ENCODE data around the gene C2. TPM values are rescaled to one million over a fixed set of nuclear protein-coding genes. Genes with fewer than 3 reads are reported as not detected.
A peak's percentile ranks its signal among the peaks of the same experiment; 100 is the strongest.

The C2 gene
- total and polyA plus RNA-seq, 4 experiments from 2014 or later: 2.1 to 3.2 TPM; not detected in 2

DNA sequence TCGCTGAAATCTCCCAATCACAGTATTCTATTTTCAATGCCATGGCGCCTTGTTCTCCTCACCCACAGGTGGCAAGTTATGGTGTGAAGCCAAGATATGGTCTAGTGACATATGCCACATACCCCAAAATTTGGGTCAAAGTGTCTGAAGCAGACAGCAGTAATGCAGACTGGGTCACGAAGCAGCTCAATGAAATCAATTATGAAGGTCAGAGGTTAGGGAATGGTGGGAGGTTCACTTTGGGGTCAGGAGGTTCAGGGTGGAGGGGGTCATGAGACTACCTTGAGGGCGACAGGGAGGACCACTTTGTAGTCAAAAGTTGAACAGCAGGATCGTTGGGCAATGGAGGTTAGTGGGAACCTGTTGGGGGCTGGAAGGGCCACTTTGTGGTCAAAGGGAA, 20.8 kb downstream of the C2 start:
- intact Hi-C loops (cut with micrococcal nuclease): no loop called here
- POLR2A ChIA-PET (ENCODE audit: partially characterized antibody): no interaction called here
- H3K4me1 ChIP-seq (ENCODE audit: insufficient read depth, low read length): no peaks in the 10 kb centered on the region
- H3K4me3 Mint-ChIP-seq: no peak overlapping the region
- no peak for DNase-seq
- H3K9me3 ChIP-seq (ENCODE audit: control insufficient read depth in 1 of 2, low read length in 2 of 2): no peaks in the 10 kb centered on the region
- peaks cover 0 to 2% (median 0%) of the 10 kb centered on the region in 8 donors for H3K9me3 Mint-ChIP-seq
- H3K36me3 ChIP-seq (ENCODE audit: insufficient read depth, low read length): peaks cover 14% of the 10 kb centered on the region
- H3K27ac ChIP-seq (ENCODE audit: low read depth, low read length): no peak overlapping the region
- H3K36me3 Mint-ChIP-seq: peaks cover 8 to 15% of the 10 kb centered on the region in 2 donors
- H3K27ac Mint-ChIP-seq: peak overlapping the region in 2 of 7 donors; percentile 43 to 71
- no peaks in the 10 kb centered on the region for H3K27me3 ChIP-seq (ENCODE audit: insufficient read depth, low read length)
- peaks cover 10 to 12% of the 10 kb centered on the region in 2 donors for H3K27me3 Mint-ChIP-seq
- H3K4me1 Mint-ChIP-seq: no peaks in the 10 kb centered on the region
- CTCF ChIA-PET (ENCODE audit: partially characterized antibody): no interaction called here
- H3K4me3 ChIP-seq (ENCODE audit: low read length in 2 of 2): no peak overlapping the region

DNA sequence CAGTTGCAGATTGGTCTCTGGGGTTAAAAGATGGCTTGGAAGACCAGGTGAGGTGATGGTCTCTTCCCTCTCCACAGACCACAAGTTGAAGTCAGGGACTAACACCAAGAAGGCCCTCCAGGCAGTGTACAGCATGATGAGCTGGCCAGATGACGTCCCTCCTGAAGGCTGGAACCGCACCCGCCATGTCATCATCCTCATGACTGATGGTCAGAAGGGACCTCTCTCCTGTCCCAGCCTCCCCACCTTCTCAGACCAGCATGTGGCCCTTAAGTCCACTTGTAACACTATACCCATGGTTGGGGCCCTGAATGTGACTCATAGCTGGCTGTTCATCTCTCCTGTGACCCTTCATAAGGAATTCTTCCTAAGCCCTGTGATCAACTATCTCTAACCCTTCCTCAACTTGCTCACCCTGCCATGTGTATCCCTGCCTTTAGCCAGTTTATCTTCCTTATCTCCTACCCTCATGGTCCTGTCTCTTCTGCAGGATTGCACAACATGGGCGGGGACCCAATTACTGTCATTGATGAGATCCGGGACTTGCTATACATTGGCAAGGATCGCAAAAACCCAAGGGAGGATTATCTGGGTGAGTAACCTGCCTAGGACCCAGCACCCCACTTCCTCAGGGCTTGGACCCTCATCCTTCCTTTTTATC, 21.4 kb downstream of the C2 start:
- CTCF ChIA-PET (ENCODE audit: partially characterized antibody): no interaction called here

DNA sequence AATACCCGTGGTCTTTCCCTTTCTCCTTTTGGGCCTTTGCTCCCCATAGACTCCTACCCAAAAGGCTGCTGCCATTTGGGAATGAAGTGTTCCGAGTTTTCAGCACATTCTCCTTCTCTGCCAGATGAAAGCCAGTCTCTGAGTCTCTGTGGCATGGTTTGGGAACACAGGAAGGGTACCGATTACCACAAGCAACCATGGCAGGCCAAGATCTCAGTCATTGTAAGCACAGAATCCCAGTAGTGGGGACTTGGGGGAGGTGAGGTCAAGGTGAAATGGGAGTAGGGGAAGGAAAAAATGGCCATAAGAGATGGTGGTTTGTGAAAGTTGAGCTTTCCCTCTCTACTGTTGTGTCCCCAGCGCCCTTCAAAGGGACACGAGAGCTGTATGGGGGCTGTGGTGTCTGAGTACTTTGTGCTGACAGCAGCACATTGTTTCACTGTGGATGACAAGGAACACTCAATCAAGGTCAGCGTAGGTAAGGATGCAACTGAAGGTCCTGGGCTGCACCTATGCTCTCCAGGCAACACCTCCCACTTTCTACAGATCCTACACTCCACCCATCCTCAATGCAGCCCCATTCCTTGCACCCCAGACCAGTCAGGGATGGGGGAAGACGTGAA, 22.5 kb downstream of the C2 start:
- ChIA-PET CTCF (ENCODE audit: partially characterized antibody) (interaction anchor here (0.7 to 1.1 kb wide), 2 partner anchors 29 to 120 kb away, joined by 3 read pairs; no protein-coding TSS in a partner anchor), POLR2A (ENCODE audit: partially characterized antibody) (interaction anchor here (1.1 to 6.0 kb wide), 3 partner anchors 9 to 298 kb away, joined by 5 to 36 read pairs (median 11); partner anchors contain the start of genes BAG6, DXO, NELFE and SKIC2)
- peaks cover 5 to 6% of the 10 kb centered on the region in 2 donors for H3K27me3 Mint-ChIP-seq
- peak overlapping the region in 2 of 7 donors; percentile 11 to 15 for H3K27ac Mint-ChIP-seq
- H3K4me1 Mint-ChIP-seq: no peaks in the 10 kb centered on the region
- no peaks in the 10 kb centered on the region for H3K9me3 Mint-ChIP-seq
- no peak overlapping the region for H3K4me3 ChIP-seq (ENCODE audit: low read length in 2 of 2)
- no peak overlapping the region for H3K27ac ChIP-seq (ENCODE audit: low read depth, low read length)
- H3K4me3 Mint-ChIP-seq: no peak overlapping the region
- no peak for DNase-seq
- H3K9me3 ChIP-seq (ENCODE audit: control insufficient read depth in 1 of 2, low read length in 2 of 2): no peaks in the 10 kb centered on the region
- no peaks in the 10 kb centered on the region for H3K27me3 ChIP-seq (ENCODE audit: insufficient read depth, low read length)
- intact Hi-C loops (cut with micrococcal nuclease): no loop called here
- H3K4me1 ChIP-seq (ENCODE audit: insufficient read depth, low read length): no peaks in the 10 kb centered on the region
- peaks cover 31% of the 10 kb centered on the region for H3K36me3 ChIP-seq (ENCODE audit: insufficient read depth, low read length)
- peaks cover 25 to 33% of the 10 kb centered on the region in 2 donors for H3K36me3 Mint-ChIP-seq

More for the DNA sequence above, 21.4 kb downstream of the C2 start:
- POLR2A ChIA-PET (ENCODE audit: partially characterized antibody): interaction anchor here (2.7 to 6.0 kb wide), 2 partner anchors 10 to 23 kb away, joined by 11 to 36 read pairs; partner anchors contain the start of genes DXO, NELFE and SKIC2
- Histone ChIP-seq H3K9me3 (ENCODE audit: control insufficient read depth in 1 of 2, low read length in 2 of 2) (no peaks in the 10 kb centered on the region), H3K36me3 (ENCODE audit: insufficient read depth, low read length) (peaks cover 20% of the 10 kb centered on the region), H3K4me3 (ENCODE audit: low read length in 2 of 2) (no peak overlapping the region), H3K4me1 (ENCODE audit: insufficient read depth, low read length) (no peaks in the 10 kb centered on the region), H3K27ac (ENCODE audit: low read depth, low read length) (no peak overlapping the region), H3K27me3 (ENCODE audit: insufficient read depth, low read length) (no peaks in the 10 kb centered on the region)
- no peak overlapping the region for H3K4me3 Mint-ChIP-seq
- no peaks in the 10 kb centered on the region for H3K4me1 Mint-ChIP-seq
- H3K36me3 Mint-ChIP-seq: peaks cover 13 to 21% of the 10 kb centered on the region in 2 donors
- H3K27me3 Mint-ChIP-seq: peaks cover 6 to 11% of the 10 kb centered on the region in 2 donors
- peak overlapping the region in 3 of 7 donors; percentile 29 to 74 (median 43) for H3K27ac Mint-ChIP-seq
- peaks cover 0 to 2% (median 0%) of the 10 kb centered on the region in 8 donors for H3K9me3 Mint-ChIP-seq
- DNase-seq: no peak
- intact Hi-C loops (cut with micrococcal nuclease): no loop called here

DNA sequence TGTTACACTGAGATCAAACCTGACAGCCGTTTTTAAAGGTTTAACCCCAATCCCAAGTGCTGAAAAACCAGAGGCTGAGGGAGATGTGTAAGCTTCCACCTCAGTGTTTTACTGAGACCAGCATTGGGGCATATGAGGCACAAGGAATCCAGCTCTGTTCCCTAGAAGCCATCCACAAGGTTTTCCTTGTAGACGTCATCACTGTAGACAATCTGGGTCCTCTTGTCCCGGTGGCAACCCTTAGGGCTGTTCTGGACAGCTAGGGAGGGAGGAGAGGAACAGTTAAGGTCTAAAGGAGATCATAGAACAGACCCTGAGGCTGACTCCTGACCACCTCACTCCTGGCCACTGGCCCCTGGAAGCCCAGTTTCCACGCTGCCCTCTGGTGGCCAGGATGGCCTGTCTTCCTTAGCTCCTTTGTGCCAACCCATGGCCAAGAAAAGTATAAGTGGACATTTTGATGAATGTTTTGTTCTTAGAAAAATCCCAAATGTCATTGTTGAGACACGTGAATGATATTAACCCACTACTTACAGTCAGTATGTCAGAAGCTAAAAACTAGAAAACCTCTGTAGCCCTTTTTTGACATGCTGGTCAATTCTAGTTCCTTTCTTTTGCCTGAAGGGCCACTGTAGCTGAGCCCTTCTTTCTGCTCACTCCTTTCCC, 24.8 kb downstream of the C2 start:
- POLR2A ChIA-PET (ENCODE audit: partially characterized antibody): interaction anchor here (1.0 to 6.0 kb wide), 8 partner anchors 11 to 598 kb away, joined by 3 to 36 read pairs (median 4); partner anchors contain the start of genes DDAH2, DXO, EHMT2 and NEU1
- DNase-seq: peak in 1 of 5 donors; percentile 19
- H3K4me1 Mint-ChIP-seq: peaks cover 0 to 3% (median under 1%) of the 10 kb centered on the region in 4 donors

GRCh38 chr6:31952890-31953289, 25.4 kb downstream of the C2 start:
- H3K4me3 ChIP-seq (ENCODE audit: low read length in 2 of 2): no peak overlapping the region
- H3K36me3 ChIP-seq (ENCODE audit: insufficient read depth, low read length): peaks cover 54% of the 10 kb centered on the region
- Mint-ChIP-seq H3K4me3 (no peak overlapping the region), H3K27ac (peak overlapping the region in 4 of 7 donors; percentile 46 to 82 (median 60)), H3K36me3 (peaks cover 32 to 44% of the 10 kb centered on the region in 2 donors), H3K9me3 (no peaks in the 10 kb centered on the region), H3K4me1 (peaks cover 3 to 9% (median 6%) of the 10 kb centered on the region in 4 donors), H3K27me3 (no peaks in the 10 kb centered on the region)
- ChIA-PET POLR2A (ENCODE audit: partially characterized antibody) (interaction anchor here (1.2 to 6.0 kb wide), 7 partner anchors 11 to 598 kb away, joined by 3 to 36 read pairs (median 4); partner anchors contain the start of genes DDAH2, DXO, EHMT2 and NEU1), CTCF (ENCODE audit: partially characterized antibody) (interaction anchor here (0.7 to 3.0 kb wide), 12 partner anchors 10 to 407 kb away, joined by 3 to 13 read pairs (median 5); partner anchors contain the start of genes ATP6V1G2, LY6G5C and NFKBIL1)
- intact Hi-C loops (cut with micrococcal nuclease): no loop called here
- peaks cover 10% of the 10 kb centered on the region for H3K4me1 ChIP-seq (ENCODE audit: insufficient read depth, low read length)
- H3K27ac ChIP-seq (ENCODE audit: low read depth, low read length): no peak overlapping the region
- no peak for DNase-seq
- H3K27me3 ChIP-seq (ENCODE audit: insufficient read depth, low read length): no peaks in the 10 kb centered on the region
- H3K9me3 ChIP-seq (ENCODE audit: control insufficient read depth in 1 of 2, low read length in 2 of 2): no peaks in the 10 kb centered on the region

More for the DNA sequence above, 24.8 kb downstream of the C2 start:
- intact Hi-C loops (cut with micrococcal nuclease): no loop called here
- CTCF ChIA-PET (ENCODE audit: partially characterized antibody): interaction anchor here (0.7 to 3.0 kb wide), 15 partner anchors 9 to 406 kb away, joined by 3 to 13 read pairs (median 5); partner anchors contain the start of genes ATP6V1G2, LY6G5C and NFKBIL1
- Mint-ChIP-seq H3K9me3 (no peaks in the 10 kb centered on the region), H3K36me3 (peaks cover 32 to 40% of the 10 kb centered on the region in 2 donors), H3K27me3 (no peaks in the 10 kb centered on the region), H3K4me3 (no peak overlapping the region), H3K27ac (peak overlapping the region in 4 of 7 donors; percentile 46 to 82 (median 60))
- Histone ChIP-seq H3K9me3 (ENCODE audit: control insufficient read depth in 1 of 2, low read length in 2 of 2) (no peaks in the 10 kb centered on the region), H3K36me3 (ENCODE audit: insufficient read depth, low read length) (peaks cover 48% of the 10 kb centered on the region), H3K4me1 (ENCODE audit: insufficient read depth, low read length) (peaks cover 4% of the 10 kb centered on the region), H3K27me3 (ENCODE audit: insufficient read depth, low read length) (no peaks in the 10 kb centered on the region), H3K4me3 (ENCODE audit: low read length in 2 of 2) (no peak overlapping the region), H3K27ac (ENCODE audit: low read depth, low read length) (no peak overlapping the region)

DNA sequence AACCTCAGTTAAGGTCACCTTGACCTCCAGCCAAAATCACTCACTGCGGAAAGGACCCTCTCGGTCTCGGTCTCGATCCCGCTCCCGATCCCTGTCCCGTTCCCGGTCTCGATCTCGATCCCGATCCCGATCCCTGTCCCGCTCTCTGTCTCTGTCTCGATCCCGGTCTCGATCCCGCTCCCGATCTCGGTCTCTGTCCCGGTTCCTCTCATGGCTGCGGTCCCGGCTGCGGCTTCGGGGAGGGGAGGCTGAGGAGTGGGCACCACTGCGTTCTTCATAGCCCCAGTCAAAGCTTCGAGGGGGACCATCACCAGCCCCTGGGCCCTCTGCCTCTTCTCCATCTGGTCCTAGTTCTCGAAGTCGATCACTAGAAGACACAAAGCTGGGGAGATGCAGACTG, 27.0 kb downstream of the C2 start:
- H3K27me3 Mint-ChIP-seq: no peaks in the 10 kb centered on the region
- CTCF ChIA-PET (ENCODE audit: partially characterized antibody): no interaction called here

More for the DNA sequence above, 27.0 kb downstream of the C2 start:
- H3K4me1 ChIP-seq (ENCODE audit: insufficient read depth, low read length): peaks cover 22% of the 10 kb centered on the region
- H3K36me3 ChIP-seq (ENCODE audit: insufficient read depth, low read length): peaks cover 54% of the 10 kb centered on the region
- intact Hi-C loops (cut with micrococcal nuclease): no loop called here
- H3K4me3 Mint-ChIP-seq: no peak overlapping the region
- no peak overlapping the region for H3K27ac ChIP-seq (ENCODE audit: low read depth, low read length)
- H3K36me3 Mint-ChIP-seq: peaks cover 32 to 57% of the 10 kb centered on the region in 2 donors
- POLR2A ChIA-PET (ENCODE audit: partially characterized antibody): interaction anchor here (6.0 kb wide), 1 partner anchor 17 kb away, joined by 36 read pairs; the partner anchor contains the start of gene DXO
- peak overlapping the region in 4 of 7 donors; percentile 13 to 88 (median 46) for H3K27ac Mint-ChIP-seq
- H3K9me3 Mint-ChIP-seq: no peaks in the 10 kb centered on the region
- peaks cover 9 to 26% (median 18%) of the 10 kb centered on the region in 4 donors for H3K4me1 Mint-ChIP-seq
- DNase-seq: no peak
- no peaks in the 10 kb centered on the region for H3K27me3 ChIP-seq (ENCODE audit: insufficient read depth, low read length)
- H3K4me3 ChIP-seq (ENCODE audit: low read length in 2 of 2): no peak overlapping the region
- no peaks in the 10 kb centered on the region for H3K9me3 ChIP-seq (ENCODE audit: control insufficient read depth in 1 of 2, low read length in 2 of 2)
